NCI-H1048 (cell line): Measurements from ENCODE around the gene SERGEF.

ENCODE experiments used
- DNase-seq: peaks from one replicate; lab custom pipeline; 2025; lab: John Stamatoyannopoulos, UW

SERGEF gene

DNA sequence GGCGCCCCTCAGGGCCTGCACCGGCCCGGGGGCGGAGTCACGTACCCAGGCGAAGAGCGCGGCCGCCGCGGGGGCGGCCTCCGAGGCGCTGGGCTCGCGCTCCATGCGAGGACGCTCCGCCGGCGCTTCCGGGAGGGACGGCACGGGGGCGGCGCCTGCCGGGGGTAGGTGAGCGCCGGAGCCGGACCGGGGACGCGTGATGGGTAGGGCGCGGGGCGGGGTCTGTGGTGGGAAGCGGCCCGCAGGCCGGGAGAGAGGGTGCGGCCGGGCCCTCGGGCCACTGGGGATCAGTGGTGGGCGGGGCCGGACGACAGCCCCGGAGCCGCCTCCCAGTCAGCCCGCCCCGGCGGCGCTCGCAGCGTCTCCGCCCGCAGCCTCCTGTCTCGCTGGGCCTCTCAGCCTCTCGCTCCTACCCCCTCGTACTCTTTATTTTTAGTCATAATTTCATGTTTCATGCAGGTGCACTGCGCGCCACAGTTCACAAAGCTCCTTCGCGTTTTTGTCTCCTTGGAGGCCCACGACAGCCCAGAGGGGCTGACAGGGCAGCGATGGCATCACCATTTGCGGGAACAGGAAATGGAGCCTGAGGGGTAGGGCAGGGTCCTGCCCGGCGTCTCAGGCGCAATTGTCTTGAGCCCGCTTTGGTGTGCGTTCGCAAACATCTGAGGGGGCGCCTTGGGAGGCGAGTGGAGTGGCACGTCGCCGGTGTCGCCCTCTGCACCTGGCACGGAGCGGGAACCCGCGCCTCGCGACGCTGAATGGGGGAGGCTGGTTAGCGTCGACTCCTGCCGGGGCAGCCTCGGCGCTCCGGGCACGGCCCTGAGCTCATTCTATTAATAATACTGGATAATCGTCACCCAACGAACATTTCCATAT, at the start of gene SERGEF:
Gene SERGEF, minus strand, starts transcription at position 142 of the 876 bp plus-strand sequence. Its CDS starts 37 bp downstream, at position 105.
- peak; percentile 75 for DNase-seq

DNA sequence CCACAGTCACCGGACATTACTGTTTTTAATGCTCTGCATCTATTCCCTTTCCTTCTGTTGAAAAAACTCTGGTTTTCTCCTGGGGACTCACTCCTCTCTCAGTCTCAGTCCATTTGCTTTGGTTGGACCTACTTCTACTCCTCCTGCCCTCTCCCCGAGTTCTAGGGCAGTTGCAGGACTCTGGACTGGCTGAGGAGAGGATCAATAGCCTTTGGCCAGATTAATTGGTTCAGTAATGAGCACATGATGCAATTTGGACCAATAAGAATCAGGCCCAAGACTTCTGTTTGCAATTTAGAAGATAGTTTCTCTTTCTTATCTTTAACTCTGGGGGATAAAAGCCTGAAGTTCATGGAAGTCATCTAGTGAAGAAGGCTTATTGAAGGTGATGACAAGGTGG, 48.5 kb upstream of the SERGEF start:
- no peak for DNase-seq

DNA sequence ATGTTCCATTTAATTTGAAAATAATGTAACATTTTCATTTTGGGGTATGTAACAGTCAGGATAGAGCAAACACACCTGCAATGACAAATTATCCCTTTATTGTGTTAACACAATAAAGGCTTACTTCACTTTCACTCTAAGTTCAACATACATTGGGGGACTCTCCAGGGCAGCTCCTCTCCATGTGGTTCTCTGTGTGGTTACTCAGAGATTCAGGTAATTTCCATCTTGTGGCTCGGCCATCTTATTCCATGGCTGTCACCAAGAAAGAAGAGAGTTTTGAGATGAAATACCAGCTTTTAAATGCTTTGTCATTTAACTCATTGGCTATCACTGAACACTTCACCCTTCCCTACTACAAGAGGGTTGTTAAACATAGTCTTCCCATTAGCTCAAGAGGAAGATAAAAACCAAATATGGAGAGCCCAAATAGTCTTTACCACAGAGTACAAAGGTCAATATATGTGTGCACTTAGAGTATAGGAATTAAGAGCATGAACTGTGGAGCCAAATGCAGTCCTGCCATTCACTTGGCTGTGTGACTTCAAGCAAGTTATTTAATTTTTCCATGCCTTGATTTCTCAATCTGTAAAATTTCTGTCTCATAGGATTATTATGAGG, 43.8 kb upstream of the SERGEF start:
- no peak for DNase-seq

DNA sequence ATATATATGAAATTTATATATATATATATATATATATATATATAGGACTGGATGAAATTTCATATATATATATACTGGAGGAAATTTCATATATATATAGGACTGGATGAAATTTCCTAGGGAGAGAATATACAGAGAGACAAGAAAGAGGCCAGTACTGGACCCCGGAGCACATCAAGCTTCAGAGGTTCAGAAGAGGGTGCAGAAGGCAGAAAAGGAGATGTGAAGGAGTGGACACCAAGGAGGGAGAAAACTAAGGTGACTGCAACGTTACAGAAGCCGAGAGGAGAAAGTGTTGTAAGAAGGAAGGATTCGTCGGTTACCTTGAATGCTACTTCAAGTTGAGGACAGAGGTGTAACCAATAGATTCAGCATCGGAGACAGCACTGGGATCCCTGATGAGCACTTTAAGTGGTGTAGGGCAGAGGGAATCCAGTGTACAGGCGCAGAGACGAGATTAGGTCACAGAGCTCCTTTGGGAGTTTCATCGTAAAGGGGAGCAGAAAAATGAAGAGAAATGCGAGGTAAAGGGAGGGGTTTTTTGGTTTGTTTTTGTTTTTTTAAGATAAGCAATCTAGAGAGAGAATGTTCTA, 41.8 kb upstream of the SERGEF start:
- DNase-seq: no peak

DNA sequence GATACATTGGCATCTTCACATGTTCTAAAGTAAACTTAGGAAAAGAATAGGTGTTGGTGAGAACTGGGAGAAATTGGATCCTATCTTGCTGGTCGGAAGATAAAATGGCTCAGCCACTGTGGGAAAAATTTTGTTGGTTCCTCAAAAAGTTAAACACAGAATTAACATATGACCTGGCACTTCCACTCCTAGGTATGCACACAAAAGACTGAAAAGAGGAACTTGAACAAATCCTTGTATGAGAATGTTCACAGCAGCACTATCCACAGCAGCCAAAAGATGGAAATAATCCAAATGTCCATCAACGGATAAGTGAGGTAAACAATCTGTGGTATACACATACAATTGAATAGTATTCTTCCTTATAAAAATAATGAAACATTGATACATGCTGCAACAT, 38.0 kb upstream of the SERGEF start:
- DNase-seq: no peak

DNA sequence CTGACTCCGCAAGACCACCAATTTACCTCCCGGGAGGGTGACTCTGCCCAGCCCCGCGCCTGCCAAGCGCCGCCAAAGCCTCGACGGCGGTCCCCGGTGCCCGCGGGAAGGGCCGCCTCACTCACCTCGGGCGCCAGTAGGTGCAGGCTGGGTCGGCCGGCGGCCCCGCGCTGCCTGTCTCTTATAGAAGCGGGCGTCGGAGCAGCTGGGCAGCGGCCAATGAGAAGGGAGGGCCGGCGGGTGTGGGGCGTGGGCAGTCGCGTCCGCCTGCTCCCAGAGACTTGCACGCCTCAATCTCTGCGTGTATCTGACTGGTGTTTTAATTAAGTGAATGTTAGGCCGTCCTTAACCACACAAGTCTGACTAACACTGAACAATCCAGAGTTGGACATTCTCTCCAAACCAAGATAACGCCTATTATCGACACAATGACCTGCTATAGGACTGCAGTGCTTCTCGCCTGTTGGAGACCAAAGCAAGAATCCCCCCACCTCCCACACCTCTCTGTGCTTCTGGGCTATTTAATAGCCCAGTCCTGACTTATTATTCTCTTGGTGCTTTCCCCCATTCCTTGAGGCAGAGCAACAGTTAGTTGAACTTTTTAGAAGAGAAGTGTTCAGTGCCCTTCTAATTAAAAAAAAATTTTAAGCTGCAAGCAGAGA, 33.4 kb upstream of the SERGEF start, which contains the start of gene TPH1:
Gene TPH1, minus strand, starts transcription at position 154 of the 662 bp plus-strand sequence. CDS start 5,507 bp downstream, outside the sequence.
- no peak for DNase-seq

DNA sequence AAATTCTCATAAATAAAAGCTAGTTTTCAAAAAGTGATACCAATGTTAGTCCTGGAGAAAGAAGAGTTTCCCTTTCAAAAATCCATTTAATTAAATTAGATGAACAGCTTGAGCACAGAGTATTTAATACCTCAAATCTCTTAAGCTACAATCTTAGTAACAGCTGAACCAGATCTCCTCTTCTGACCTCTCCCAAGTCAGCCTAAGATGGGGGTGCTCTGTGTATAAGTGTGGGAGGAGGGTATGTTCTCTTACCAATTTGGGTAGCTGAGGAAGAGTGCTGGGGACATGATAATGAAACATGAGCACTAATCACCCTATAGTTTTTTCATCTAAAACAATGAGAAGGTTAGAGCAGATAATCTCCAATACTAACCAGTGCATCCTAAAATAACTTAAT, 23.6 kb upstream of the SERGEF start:
- DNase-seq: no peak

DNA sequence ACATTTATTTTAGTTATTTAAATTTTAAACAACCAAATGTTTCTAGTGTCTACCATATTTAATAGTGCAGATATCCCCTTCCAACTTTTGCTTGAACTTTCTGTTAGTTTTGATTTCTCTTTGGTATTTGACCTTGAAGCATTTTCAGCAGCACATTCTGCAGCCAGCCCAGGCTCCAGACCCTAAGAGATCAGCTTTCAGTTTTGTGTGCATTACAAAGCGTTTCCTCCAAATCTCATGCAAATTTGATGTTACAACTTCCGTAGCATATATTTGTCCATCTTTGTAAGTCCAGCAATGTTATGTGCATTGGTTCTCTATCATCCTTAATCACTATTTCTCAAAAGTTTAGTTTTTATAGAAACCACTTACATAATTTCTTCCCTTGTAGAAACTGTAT, 14.6 kb upstream of the SERGEF start:
- DNase-seq: no peak

DNA sequence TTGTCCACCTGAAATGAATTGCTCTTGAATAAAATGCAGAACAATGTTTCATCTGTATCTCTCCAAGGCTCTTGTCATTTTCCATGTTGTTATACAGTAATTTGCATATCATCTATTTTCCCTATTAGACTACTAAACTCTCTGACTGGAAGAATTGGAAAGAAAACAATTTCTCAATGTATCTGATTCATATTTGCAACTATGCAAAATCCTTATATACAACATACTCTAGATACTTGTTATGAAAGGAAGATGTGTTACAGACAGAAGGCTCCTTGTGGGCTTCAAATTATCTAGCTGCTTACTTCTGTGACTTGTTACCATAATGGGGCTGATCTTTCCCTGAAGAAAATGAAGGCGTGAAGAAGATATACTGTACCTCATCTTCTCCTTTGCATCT, 9.6 kb upstream of the SERGEF start:
- DNase-seq: no peak

DNA sequence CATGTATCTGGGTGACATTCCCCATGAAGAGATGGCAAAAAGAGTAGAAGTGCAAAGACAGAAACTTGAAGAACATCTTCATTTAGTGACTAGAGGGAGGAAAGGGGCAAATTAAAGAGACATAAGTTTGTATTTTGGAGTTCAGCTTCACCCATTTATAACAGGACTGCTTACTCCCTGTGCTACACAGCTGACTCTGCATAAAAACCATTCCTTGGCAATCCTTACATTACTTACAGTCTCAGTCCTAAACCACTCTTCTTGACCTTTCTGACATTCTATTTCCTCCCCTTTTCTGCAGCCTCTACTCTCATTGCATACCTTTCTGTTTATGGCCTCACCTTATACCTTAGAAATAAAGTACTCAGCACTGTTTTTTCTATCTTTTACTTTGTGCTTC, 6.8 kb upstream of the SERGEF start:
- no peak for DNase-seq

DNA sequence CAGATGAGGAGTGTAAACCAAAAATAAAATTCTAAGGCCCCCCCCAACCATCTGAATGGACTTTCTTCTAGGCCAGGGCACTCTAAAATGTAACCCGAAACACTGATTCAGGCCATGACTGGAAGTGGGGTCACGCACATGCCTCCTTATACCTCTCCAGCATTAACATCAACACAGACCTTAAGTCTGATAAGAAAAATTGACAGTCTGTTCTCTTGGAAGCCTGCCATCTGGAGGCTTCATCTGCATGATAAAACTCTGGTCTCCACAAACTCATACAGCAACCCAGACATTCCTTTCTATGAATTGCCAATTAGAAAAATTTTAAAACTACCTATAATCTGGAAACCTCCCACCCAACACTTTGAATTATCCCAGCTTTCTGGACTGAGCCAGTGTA, 3.9 kb upstream of the SERGEF start:
- no peak for DNase-seq

DNA sequence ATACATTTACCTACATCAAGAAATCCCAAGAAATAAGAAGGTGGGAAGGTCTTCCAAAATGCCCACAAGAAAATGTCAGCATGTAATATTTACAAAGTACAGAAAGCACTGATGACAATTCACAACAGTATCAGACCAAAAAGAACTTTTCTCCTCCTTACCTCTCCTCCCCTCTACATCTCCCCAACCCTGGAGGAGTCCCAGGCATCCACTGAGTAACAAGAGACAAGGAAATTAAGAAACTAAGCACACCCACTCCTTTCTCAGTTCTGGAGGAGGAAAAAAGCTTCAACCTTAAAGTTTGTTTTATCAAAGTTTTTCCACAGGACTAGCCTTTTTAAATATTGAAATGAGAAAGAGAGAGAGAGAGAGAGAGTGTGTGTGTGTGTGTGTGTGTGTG, 2.0 kb upstream of the SERGEF start:
- no peak for DNase-seq

DNA sequence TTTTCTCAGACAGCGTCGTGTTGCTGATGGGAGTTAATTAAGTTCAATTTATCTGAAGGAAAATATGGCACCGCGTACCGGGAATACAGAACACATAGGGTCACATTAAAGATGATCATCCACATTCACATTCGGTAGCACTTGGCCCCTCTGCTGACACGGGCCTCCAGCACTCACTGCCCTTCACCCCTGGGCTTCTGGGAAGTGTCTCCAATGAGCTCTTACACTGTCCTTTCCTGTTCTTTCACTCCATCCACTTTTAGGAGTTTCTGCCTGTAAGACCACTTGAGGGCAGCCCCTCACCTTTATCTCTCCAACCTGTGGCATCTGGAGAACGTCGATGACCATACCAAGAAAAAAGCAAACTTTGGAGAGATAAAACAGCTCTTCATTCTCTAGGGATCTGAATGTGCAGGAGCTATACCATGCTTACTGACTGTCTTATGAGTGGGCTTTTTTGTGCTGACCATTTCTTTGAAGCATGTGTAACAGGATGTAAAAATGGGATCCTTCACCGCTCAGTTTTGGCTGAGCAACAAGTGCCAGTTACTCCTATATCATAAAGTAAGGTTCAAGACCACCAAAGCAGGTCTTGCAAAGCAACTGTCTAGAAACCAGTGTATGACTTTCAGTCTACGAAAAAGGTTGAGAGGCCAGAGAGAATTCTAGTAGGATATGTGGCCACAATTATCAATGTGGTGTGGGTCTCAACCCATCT, 1.1 kb upstream of the SERGEF start:
- DNase-seq: no peak

DNA sequence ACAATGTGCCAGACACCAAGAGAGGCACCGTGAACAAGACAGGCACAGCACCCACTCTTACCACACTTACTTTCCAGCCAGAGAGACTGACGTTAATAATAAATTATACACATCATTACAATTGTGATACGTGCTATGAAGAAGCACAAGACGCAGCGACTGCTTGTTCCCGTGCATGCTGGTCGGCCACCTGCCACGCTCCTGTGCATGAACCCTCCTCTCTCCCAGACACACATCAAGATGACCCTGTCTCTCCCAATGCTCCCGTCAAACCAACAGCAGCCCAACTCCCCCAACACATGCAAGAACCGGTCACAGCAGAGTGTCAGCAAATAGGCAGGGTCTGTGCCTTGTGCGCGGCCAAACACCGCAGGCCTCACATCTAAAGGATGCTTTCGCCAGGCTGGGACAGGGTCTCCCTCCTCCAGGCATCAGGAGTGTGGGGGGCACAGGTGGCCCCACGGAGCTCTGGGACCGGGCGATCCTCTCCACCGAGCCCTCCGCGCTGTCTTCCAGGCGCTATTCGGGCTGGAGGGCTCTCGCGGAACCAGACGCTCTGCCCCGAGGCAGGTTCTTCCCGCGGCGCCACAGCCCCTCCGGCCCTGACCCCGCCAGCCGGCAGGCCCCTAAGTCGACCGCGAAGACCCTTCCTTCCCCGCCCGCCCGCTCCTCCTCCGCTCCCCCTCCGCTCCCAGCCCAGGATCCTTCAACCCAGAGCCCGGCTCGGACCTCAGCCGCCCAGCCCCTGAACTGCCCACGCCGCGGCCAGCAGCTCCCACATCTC, 533 bp downstream of the SERGEF start:
- no peak for DNase-seq

DNA sequence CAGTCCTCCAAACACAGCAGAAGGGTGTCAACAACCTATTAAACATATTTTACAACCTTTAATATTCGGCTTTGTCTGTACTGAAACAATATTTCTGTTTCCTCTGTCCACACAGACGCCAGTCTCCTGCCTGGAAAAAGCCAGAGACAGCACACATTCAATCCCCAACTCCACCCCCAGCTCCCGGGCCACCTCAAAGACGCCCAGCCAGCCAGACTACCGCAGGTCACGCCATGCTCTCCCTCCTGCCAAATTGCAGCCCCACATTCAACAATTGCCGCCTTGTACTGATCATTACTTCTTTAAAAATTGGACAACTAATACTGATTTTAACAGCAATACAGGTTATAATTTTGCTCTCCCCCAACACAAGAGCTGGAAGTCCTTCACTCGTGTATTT, 1.2 kb downstream of the SERGEF start:
- no peak for DNase-seq

DNA sequence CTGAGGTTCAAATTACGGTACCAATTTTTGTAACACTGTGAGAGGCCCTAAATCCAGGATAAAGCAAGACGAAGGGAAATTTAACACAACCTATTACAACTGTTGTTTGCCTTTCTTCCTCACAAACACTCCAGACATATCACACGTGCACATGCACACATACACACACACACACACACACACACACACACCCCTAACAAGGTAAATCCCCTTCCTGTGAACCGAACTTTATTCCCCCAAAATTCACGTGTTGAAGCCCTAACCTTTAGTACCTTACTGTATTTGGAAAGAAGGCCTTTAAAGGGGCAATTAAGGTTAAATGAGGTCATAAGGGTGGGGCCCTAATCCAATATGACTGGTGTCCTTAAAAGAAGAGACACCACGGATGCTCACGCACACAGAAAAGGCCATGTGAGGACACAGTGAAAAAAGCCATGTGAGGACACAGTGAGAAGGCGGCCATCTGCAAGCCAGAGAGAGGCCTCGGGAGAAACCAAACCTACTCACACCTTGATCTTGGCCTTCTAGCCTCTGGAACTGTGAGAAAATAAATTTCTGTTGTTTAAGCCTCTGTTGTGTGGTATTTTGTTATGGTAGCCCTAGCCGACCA, 1.8 kb downstream of the SERGEF start:
- no peak for DNase-seq

DNA sequence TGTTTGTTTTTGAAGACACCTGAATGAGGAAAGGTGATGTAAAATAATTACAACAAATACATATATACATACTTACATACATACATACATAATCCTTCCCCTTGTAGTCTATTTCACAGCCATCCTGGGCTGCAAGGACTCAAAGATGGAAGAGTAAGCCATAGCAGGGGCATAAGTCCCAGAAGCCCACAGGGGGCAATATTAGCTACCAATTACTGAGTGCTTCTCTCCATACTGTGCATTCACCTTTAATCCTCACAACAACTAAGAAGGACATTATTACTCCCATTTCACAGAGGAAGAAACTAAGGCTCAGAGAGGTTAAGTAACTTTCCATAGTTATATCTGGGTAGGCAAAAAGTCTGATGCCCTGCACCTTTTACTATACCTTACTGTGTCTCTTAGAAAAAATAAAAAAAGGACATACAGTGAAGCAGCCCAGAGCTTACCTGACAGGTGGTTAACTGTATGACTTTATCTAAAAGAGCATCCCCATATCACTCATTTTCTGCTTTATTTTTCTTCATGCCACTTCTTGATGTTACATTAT, 2.7 kb downstream of the SERGEF start:
- DNase-seq: no peak

DNA sequence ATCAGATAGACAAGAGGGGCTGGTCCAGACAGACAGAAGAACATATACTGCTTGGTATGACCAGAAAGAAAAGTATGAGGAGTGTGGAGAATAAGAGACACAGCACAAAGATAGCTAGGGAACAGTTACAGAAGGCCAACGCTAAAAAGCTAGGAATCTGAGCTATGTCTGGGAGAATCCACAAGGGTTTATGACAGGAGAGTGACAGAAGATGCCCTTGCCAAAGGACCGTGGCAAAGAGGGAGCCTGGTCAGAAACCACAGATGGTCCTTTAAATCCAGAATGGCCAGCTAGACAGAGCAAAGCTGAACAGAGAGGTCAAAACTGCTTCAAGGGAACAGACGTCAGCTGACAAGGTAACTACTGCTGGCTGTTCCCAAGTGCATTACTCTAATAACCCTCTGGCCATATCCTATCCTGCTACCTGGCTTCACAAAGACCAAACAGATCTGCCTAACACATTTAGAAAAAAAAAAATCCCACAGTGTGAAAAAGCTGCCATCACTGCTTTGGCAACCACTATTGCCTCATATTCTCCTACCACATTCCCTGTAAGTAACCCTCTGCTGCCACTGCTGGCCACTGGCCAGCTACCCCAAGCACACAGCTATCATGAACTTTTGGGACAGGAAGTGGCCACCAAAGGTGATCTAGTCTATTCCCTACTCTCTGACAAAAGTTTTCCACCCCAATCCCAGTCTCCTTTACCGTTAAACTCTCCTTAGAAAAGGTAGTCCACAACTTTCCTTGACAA, 7.3 kb downstream of the SERGEF start:
- no peak for DNase-seq

DNA sequence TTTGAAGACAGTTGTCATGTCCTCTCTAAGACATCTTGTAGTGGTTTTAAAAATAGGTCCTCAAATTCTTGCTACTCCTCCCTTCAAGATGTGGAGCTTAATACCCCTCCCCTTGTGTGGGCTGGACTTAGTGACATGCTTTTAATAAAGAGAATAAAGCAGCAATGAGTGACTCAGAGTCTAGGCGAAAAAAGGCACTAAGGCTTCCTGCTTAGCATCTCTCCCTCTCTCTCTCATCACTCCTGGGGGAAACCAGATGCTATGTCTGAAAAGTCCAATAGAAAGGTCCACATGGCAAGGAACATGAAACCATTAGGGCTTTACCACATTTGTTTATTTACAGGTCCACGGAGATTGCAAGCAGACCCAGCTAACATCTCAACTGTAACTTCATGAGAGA, 11.7 kb downstream of the SERGEF start:
- no peak for DNase-seq

DNA sequence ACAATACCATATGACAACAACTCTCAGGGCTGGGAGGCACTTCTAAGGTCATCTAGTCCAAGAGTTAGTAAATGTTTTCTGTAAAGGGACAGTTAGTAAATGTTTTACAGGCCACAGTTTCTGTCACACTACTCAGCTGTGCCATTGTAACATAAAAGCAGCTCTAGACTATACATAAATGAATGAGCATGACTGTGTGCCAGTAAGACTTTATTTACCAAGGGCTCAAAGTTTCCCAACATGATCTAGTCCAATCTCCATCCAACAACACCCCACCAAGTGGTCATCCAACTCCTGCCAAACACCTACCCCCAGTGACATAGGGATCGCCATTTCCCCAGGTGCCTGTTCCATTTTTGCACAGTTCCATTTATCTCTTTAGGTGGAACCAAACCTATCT, 12.1 kb downstream of the SERGEF start:
- no peak for DNase-seq
